Mesendoderm (in vitro differentiated cells): ENCODE results near the gene DNAJC1.

Experiments used
- DNase-seq: peaks from one replicate; pipeline ENCODE4 v3.0.0; 2013
- H2AK5ac ChIP-seq: 2 replicates; pipeline ENCODE4 v1.6.1; 2013; ENCODE audit warnings: low read length, inconsistent platforms
- H2BK120ac ChIP-seq: 2 replicates; pipeline ENCODE4 v1.6.1; 2013; ENCODE audit warnings: low read depth, mild to moderate bottlenecking, low read length, moderate library complexity, mixed read lengths
- H2BK15ac ChIP-seq: replicated peaks from 2 replicates; pipeline ENCODE4 v1.6.1; 2013; ENCODE audit warnings: low read depth, mild to moderate bottlenecking, moderate library complexity
- H2BK5ac ChIP-seq: 2 replicates; pipeline ENCODE4 v1.6.1; 2013; ENCODE audit warnings: low read length, inconsistent platforms
- H3K18ac ChIP-seq: 2 replicates; pipeline ENCODE4 v1.6.1; 2013; ENCODE audit warnings: mild to moderate bottlenecking, low read length, mixed read lengths
- H3K23ac ChIP-seq: one replicate; pipeline ENCODE4 v1.6.1; 2013; ENCODE audit warnings: low read length
- H3K27ac ChIP-seq: 2 replicates; pipeline ENCODE4 v1.5.1; 2013; ENCODE audit warnings: low read depth, mild to moderate bottlenecking, inconsistent platforms, low read length, moderate library complexity
- H3K27me3 ChIP-seq: 2 replicates; pipeline ENCODE4 v1.6.1; 2013; ENCODE audit warnings: low read length, control low read depth, mild to moderate bottlenecking, inconsistent platforms; ENCODE audit not compliant: insufficient read depth, poor library complexity
- H3K36me3 ChIP-seq: 2 replicates; pipeline ENCODE4 v1.6.1; 2013; ENCODE audit warnings: low read length, inconsistent platforms; ENCODE audit not compliant: control insufficient read depth, insufficient read depth
- H3K4ac ChIP-seq: one replicate; pipeline ENCODE4 v1.6.1; 2013; ENCODE audit warnings: low read depth, mild to moderate bottlenecking, low read length, moderate library complexity
- H3K4me1 ChIP-seq: 2 replicates; pipeline ENCODE4 v1.6.1; 2013; ENCODE audit warnings: low read depth, low read length, inconsistent platforms; ENCODE audit not compliant: control insufficient read depth
- H3K4me2 ChIP-seq: 2 replicates; pipeline ENCODE4 v1.6.1; 2013; ENCODE audit warnings: low read length
- H3K4me3 ChIP-seq: 2 replicates; pipeline ENCODE4 v1.5.1; 2013; ENCODE audit warnings: mild to moderate bottlenecking, low read length
- H3K56ac ChIP-seq: one replicate; pipeline ENCODE4 v1.6.1; 2013; ENCODE audit warnings: low read length
- H3K79me1 ChIP-seq: 2 replicates; pipeline ENCODE4 v1.6.1; 2013; ENCODE audit warnings: low read length, inconsistent platforms
- H3K79me2 ChIP-seq: 2 replicates; pipeline ENCODE4 v1.6.1; 2013; ENCODE audit warnings: mild to moderate bottlenecking, low read length; ENCODE audit not compliant: control insufficient read depth, insufficient read depth
- H3K9ac ChIP-seq: 2 replicates; pipeline ENCODE4 v1.6.1; 2013; ENCODE audit warnings: low read length, inconsistent platforms
- H4K5ac ChIP-seq: one replicate; pipeline ENCODE4 v1.6.1; 2013; ENCODE audit warnings: low read length
- H4K8ac ChIP-seq: one replicate; pipeline ENCODE4 v1.6.1; 2013; ENCODE audit warnings: low read depth, mild to moderate bottlenecking, control low read depth, low read length, moderate library complexity
- WGBS: extraction: QIAGEN DNeasy Blood & Tissue Kit; methylation state at CpG from one replicate; pipeline ENCODE4 v1.1.7; 2013; ENCODE audit warnings: low lambda C conversion rate, missing lambda C conversion rate; ENCODE audit not compliant: insufficient coverage; ENCODE audit errors: extremely low coverage; 5-methylcytosine and 5-hydroxymethylcytosine counted together

Gene DNAJC1

DNA sequence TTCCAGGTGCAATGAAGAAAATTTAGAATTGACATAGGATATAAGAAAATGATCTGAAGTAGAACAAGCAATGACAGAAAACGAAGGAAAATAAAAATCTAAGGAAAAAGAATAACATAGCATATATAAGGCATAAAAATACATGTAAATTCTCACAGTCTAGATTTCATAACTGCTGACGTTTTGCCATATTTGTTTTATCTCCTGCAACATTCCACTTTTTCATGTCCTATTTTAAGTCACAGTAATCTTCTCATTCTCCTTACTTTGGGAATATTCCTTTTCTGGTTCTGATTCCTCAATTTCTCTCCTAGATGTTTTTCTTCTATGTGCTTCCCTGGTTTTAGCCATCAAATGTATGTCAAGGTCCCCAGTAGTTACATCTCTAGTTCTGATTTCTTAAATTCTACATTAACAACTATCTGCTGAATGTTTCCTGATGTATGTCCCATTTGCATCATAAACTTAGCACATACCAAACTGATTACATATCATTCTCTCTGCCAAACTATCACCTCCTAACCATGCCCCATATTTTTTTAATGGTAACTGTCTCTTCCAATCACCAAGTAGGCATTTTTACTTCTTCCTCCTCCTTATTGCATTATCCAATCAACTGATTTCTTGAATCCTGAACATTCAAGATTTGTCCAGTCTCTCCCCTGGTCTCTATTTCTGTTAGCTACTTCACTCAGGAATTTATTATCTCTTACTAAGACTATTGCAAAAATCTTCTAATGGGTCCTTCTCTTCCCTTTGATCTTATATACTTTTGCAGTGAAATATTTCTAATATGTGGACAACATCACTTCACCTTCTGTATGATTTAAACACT, 171.3 kb downstream of the DNAJC1 start:
- Histone ChIP-seq H3K79me2 (no peaks in the 10 kb centered on the region), H3K9ac (no peak overlapping the region), H3K18ac (no peak overlapping the region), H2AK5ac (no peak overlapping the region), H3K27ac (no peak overlapping the region), H4K5ac (no peak overlapping the region), H3K79me1 (no peaks in the 10 kb centered on the region), H3K4me2 (no peak overlapping the region), H3K4ac (no peak overlapping the region), H2BK120ac (no peak overlapping the region), H3K36me3 (no peaks in the 10 kb centered on the region), H2BK5ac (no peak overlapping the region), H4K8ac (no peak overlapping the region), H3K4me1 (no peaks in the 10 kb centered on the region), H3K56ac (no peak overlapping the region), H3K23ac (no peak overlapping the region), H3K27me3 (no peaks in the 10 kb centered on the region), H3K4me3 (no peak overlapping the region), H2BK15ac (no peak overlapping the region)
- no peak for DNase-seq
- WGBS, result no CpG with 5 or more reads among the region's 2 CpGs

DNA sequence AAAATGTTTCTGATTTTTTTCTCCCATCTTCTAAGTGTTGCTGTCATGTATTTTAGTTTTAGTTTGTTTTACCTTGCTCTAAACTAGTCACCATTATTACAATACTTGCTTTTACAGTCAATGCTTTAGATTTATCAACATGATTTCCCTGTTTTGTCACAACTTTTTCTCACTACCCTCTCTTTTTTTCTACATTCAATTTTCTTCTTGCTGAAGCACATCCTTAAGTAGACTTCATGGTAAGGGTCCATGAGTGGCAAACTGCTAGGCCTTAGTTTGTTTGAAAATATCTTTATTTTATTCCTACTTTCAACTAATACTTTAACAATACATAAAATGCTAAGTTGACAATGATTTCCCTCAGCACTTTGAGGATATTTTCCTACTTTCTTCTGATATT, 173.5 kb downstream of the DNAJC1 start:
- Histone ChIP-seq H4K8ac (no peak overlapping the region), H3K36me3 (no peaks in the 10 kb centered on the region), H2BK120ac (no peak overlapping the region), H3K23ac (no peak overlapping the region), H2AK5ac (no peak overlapping the region), H3K9ac (no peak overlapping the region), H3K18ac (no peak overlapping the region), H2BK5ac (no peak overlapping the region), H3K4me1 (no peaks in the 10 kb centered on the region), H3K79me1 (no peaks in the 10 kb centered on the region), H3K79me2 (no peaks in the 10 kb centered on the region), H3K56ac (no peak overlapping the region), H3K27ac (no peak overlapping the region), H3K27me3 (no peaks in the 10 kb centered on the region), H3K4me3 (no peak overlapping the region), H2BK15ac (no peak overlapping the region), H3K4ac (no peak overlapping the region), H4K5ac (no peak overlapping the region), H3K4me2 (no peak overlapping the region)
- no peak for DNase-seq

DNA sequence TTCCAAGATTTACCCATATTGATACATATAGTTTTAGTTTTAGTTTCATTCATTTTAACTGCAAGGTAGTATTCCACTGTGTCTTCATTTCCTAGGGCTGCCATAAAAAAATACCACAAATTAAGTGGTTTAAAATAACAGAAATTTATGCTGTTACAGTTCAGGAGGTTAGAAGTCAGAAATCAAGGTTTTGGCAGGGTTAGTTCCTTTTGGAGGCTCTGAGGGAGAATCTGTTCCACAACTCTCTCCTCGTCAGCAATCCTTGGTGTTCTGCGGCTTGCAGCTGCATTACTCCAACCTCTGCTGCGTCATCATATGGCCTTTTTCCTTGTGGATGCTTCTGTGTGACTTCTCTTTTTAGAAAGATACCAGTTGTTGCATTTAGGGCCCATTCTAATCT, 176.2 kb downstream of the DNAJC1 start:
- whole genome bisulfite sequencing, result no CpG with 5 or more reads among the region's 3 CpGs
- H3K4ac ChIP-seq, result no peak overlapping the region
- no peak overlapping the region for H3K18ac ChIP-seq
- H2BK120ac ChIP-seq, result no peak overlapping the region
- H3K4me2 ChIP-seq, result no peak overlapping the region
- DNase-seq, result no peak
- H2AK5ac ChIP-seq, result no peak overlapping the region
- H3K79me2 ChIP-seq, result no peaks in the 10 kb centered on the region
- no peak overlapping the region for H3K27ac ChIP-seq
- H4K8ac ChIP-seq, result no peak overlapping the region
- H3K79me1 ChIP-seq, result no peaks in the 10 kb centered on the region
- no peak overlapping the region for H3K4me3 ChIP-seq
- no peak overlapping the region for H2BK5ac ChIP-seq
- H2BK15ac ChIP-seq, result no peak overlapping the region
- H3K56ac ChIP-seq, result no peak overlapping the region
- no peaks in the 10 kb centered on the region for H3K27me3 ChIP-seq
- no peak overlapping the region for H3K9ac ChIP-seq
- H3K4me1 ChIP-seq, result no peaks in the 10 kb centered on the region
- no peaks in the 10 kb centered on the region for H3K36me3 ChIP-seq
- no peak overlapping the region for H3K23ac ChIP-seq
- no peak overlapping the region for H4K5ac ChIP-seq

GRCh38 chr10:21826725-21827124, 176.8 kb downstream of the DNAJC1 start:
- H3K4me1 ChIP-seq, result no peaks in the 10 kb centered on the region
- H4K8ac ChIP-seq, result no peak overlapping the region
- DNase-seq, result no peak
- no peak overlapping the region for H3K56ac ChIP-seq
- WGBS, result no CpG with 5 or more reads among the region's 2 CpGs
- no peak overlapping the region for H3K4me2 ChIP-seq
- no peak overlapping the region for H2BK5ac ChIP-seq
- no peak overlapping the region for H3K27ac ChIP-seq
- H3K23ac ChIP-seq, result no peak overlapping the region
- H3K9ac ChIP-seq, result no peak overlapping the region
- no peaks in the 10 kb centered on the region for H3K79me2 ChIP-seq
- H2BK120ac ChIP-seq, result no peak overlapping the region
- no peak overlapping the region for H3K4me3 ChIP-seq
- no peak overlapping the region for H2BK15ac ChIP-seq
- no peaks in the 10 kb centered on the region for H3K36me3 ChIP-seq
- H3K4ac ChIP-seq, result no peak overlapping the region
- no peak overlapping the region for H4K5ac ChIP-seq
- H3K79me1 ChIP-seq, result no peaks in the 10 kb centered on the region
- no peaks in the 10 kb centered on the region for H3K27me3 ChIP-seq
- no peak overlapping the region for H2AK5ac ChIP-seq
- no peak overlapping the region for H3K18ac ChIP-seq

DNA sequence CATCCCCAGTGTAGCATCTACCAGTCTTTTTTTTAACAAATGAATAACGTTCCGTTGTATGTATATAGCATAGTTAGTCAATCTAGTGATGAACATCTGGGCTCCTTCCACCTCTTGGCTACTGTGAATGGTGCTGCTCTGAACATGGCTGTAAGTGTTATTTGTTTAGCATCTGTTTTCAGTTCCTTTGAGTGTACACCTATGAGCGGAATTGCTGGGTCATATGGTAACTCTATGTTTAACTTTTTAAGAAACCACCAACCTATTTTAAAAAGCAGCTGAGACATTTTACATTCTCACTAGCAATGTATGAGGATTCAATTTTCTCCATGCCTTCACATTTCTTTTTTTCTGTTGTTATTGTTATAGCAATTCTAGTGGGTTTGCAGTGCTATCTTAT, 178.2 kb downstream of the DNAJC1 start:
- WGBS, result no CpG with 5 or more reads among the region's 3 CpGs
- no peak overlapping the region for H2BK120ac ChIP-seq
- H3K4ac ChIP-seq, result no peak overlapping the region
- H3K9ac ChIP-seq, result no peak overlapping the region
- no peak overlapping the region for H3K4me3 ChIP-seq
- H3K4me1 ChIP-seq, result no peaks in the 10 kb centered on the region
- no peak overlapping the region for H2BK5ac ChIP-seq
- DNase-seq, result no peak
- no peak overlapping the region for H4K8ac ChIP-seq
- no peak overlapping the region for H2BK15ac ChIP-seq
- no peak overlapping the region for H4K5ac ChIP-seq
- H3K27me3 ChIP-seq, result no peaks in the 10 kb centered on the region
- H3K79me1 ChIP-seq, result no peaks in the 10 kb centered on the region
- no peak overlapping the region for H3K18ac ChIP-seq
- no peak overlapping the region for H3K4me2 ChIP-seq
- no peak overlapping the region for H3K23ac ChIP-seq
- no peaks in the 10 kb centered on the region for H3K36me3 ChIP-seq
- no peak overlapping the region for H3K56ac ChIP-seq
- no peaks in the 10 kb centered on the region for H3K79me2 ChIP-seq
- no peak overlapping the region for H3K27ac ChIP-seq
- H2AK5ac ChIP-seq, result no peak overlapping the region

DNA sequence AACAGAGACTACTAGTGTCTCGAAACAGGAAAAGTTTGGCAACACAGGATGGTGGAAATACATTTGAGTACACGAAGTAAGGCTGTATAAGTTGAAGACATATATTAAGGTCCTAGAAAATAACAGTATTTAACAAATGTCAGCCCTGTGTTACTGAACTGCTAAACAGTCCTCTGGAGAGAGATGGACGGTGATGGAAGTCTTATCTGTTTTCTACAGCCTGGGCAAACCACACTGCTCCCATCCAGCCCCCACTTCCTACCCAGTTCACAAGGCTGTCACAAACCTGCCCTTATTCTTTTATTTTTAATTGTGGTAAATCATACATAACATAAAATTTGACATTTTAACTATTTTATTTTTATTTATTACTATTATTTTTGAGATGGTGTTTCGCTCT, 179.1 kb downstream of the DNAJC1 start:
- Histone ChIP-seq H3K4ac (no peak overlapping the region), H3K4me2 (no peak overlapping the region), H3K79me1 (no peaks in the 10 kb centered on the region), H3K23ac (no peak overlapping the region), H2AK5ac (no peak overlapping the region), H3K56ac (no peak overlapping the region), H3K18ac (no peak overlapping the region), H3K4me3 (no peak overlapping the region), H2BK5ac (no peak overlapping the region), H3K36me3 (no peaks in the 10 kb centered on the region), H4K8ac (no peak overlapping the region), H3K27me3 (no peaks in the 10 kb centered on the region), H2BK120ac (no peak overlapping the region), H2BK15ac (no peak overlapping the region), H3K9ac (no peak overlapping the region), H3K79me2 (no peaks in the 10 kb centered on the region), H3K4me1 (no peaks in the 10 kb centered on the region), H3K27ac (no peak overlapping the region), H4K5ac (no peak overlapping the region)
- DNase-seq, result no peak
- no CpG with 5 or more reads among the region's 4 CpGs for WGBS
